Smooth muscle cell (in vitro differentiated cells): ENCODE data around the gene PRKAG2. TPM values are rescaled to one million over a fixed set of nuclear protein-coding genes. Genes with fewer than 3 reads are reported as not detected.

Experiments used
- DNase-seq: peaks from one replicate; lab custom pipeline; 2025; ENCODE audit not compliant: unreplicated experiment; lab: John Stamatoyannopoulos, UW
- H2AFZ ChIP-seq: fragments of 200-600 bp; sonication (generic); 2 replicates; pipeline ENCODE4 v1.6.0; 2016; ENCODE audit warnings: antibody characterized with exemption, low read depth, mild to moderate bottlenecking
- H3F3A ChIP-seq: fragments of 200-600 bp; sonication (generic); 2 replicates; pipeline ENCODE4 v1.6.0; 2017; ENCODE audit warnings: antibody characterized with exemption, low read depth
- H3K27ac ChIP-seq: fragments of 200-600 bp; sonication (generic); 2 replicates; pipeline ENCODE4 v1.5.1; 2016; ENCODE audit warnings: low read depth, mild to moderate bottlenecking
- H3K27me3 ChIP-seq: fragments of 200-600 bp; sonication (generic); 2 replicates; pipeline ENCODE4 v1.6.1; 2016; ENCODE audit warnings: low read depth, mild to moderate bottlenecking
- H3K36me3 ChIP-seq: fragments of 200-600 bp; sonication (generic); 2 replicates; pipeline ENCODE4 v1.5.1; 2016; ENCODE audit warnings: low read depth
- H3K4me1 ChIP-seq: fragments of 200-600 bp; sonication (generic); 2 replicates; pipeline ENCODE4 v1.5.1; 2016; ENCODE audit warnings: low read depth
- H3K4me2 ChIP-seq: fragments of 200-600 bp; sonication (generic); 2 replicates; pipeline ENCODE4 v1.6.0; 2016; ENCODE audit warnings: mild to moderate bottlenecking
- H3K4me3 ChIP-seq: fragments of 200-600 bp; sonication (generic); 2 replicates; pipeline ENCODE4 v1.5.1; 2016; ENCODE audit warnings: mild to moderate bottlenecking
- H3K79me2 ChIP-seq: fragments of 200-600 bp; sonication (generic); 2 replicates; pipeline ENCODE4 v1.6.0; 2016; ENCODE audit warnings: low read depth, mild to moderate bottlenecking
- H3K9ac ChIP-seq: fragments of 200-600 bp; sonication (generic); 2 replicates; pipeline ENCODE4 v1.6.0; 2016; ENCODE audit warnings: low read depth
- H3K9me3 ChIP-seq: fragments of 200-600 bp; sonication (generic); replicated peaks from 2 replicates; pipeline ENCODE4 v1.5.1; 2016; ENCODE audit warnings: low read depth
- H4K20me1 ChIP-seq: fragments of 200-600 bp; sonication (generic); 2 replicates; pipeline ENCODE4 v1.6.0; 2016; ENCODE audit warnings: low read depth
- CTCF ChIP-seq: fragments of 200-600 bp; sonication (generic); IDR thresholded peaks from 2 replicates; pipeline ENCODE4 v1.5.1; 2017; ENCODE audit warnings: borderline replicate concordance, mild to moderate bottlenecking, antibody characterized with exemption; ENCODE audit not compliant: insufficient read depth, poor library complexity, severe bottlenecking
- WGBS: methylation state at CpG from one replicate; pipeline ENCODE4 v1.1.7; 2016; ENCODE audit warnings: low lambda C conversion rate; 5-methylcytosine and 5-hydroxymethylcytosine counted together
- polyA plus RNA-seq: library from polyadenylated mRNA; unstranded; fragments of >200 nt; fragmentation: Nextera tagmentation; extraction: Ambion mirVana; gene quantifications from 2 replicates; pipeline ENCODE4 v1.2.1, GENCODE V29; 2016
- total RNA-seq: library from RNA; depleted of rRNA; stranded (reverse); fragments of >200 nt; gene quantifications from 2 replicates; pipeline ENCODE4 v1.2.3, GENCODE V29; 2014

The PRKAG2 gene
- total and polyA plus RNA-seq, 2 experiments from 2014 or later: 3.5 to 3.9 TPM

GRCh38 chr7:151780631-151781030 lies 96.3 kb downstream of the PRKAG2 start:
- H3K4me1 ChIP-seq: peaks cover 4% of the 10 kb centered on the region
- no peaks in the 10 kb centered on the region for H3K79me2 ChIP-seq
- no peaks in the 10 kb centered on the region for H4K20me1 ChIP-seq
- no peak overlapping the region for H3K9ac ChIP-seq
- H3K9me3 ChIP-seq: no peaks in the 10 kb centered on the region
- H3K27ac ChIP-seq: no peak overlapping the region
- no peak overlapping the region for H2AFZ ChIP-seq
- no peaks in the 10 kb centered on the region for H3F3A ChIP-seq
- H3K4me2 ChIP-seq: no peak overlapping the region
- no peak for DNase-seq
- H3K4me3 ChIP-seq: no peak overlapping the region
- whole genome bisulfite sequencing: 88% methylated on average over 3 of the region's 3 CpGs
- TF ChIP-seq CTCF: no peak
- no peaks in the 10 kb centered on the region for H3K36me3 ChIP-seq
- peaks cover 12% of the 10 kb centered on the region for H3K27me3 ChIP-seq

- no peak for TF ChIP-seq CTCF
- no peaks in the 10 kb centered on the region for H3K36me3 ChIP-seq
- no peak overlapping the region for H2AFZ ChIP-seq
- no peak overlapping the region for H3K4me3 ChIP-seq
- H3K9ac ChIP-seq: no peak overlapping the region
- no peaks in the 10 kb centered on the region for H3K79me2 ChIP-seq
- H3F3A ChIP-seq: no peaks in the 10 kb centered on the region
- H3K4me2 ChIP-seq: no peak overlapping the region
- peaks cover 4% of the 10 kb centered on the region for H3K4me1 ChIP-seq
- no peak overlapping the region for H3K27ac ChIP-seq
- H3K9me3 ChIP-seq: no peaks in the 10 kb centered on the region
- no peak for DNase-seq
- 95% methylated on average over 7 of the region's 7 CpGs for WGBS
- H3K27me3 ChIP-seq: peaks cover 12% of the 10 kb centered on the region
- H4K20me1 ChIP-seq: no peaks in the 10 kb centered on the region
These were observed 97.2 kb downstream of the PRKAG2 start for GRCh38 chr7:151779678-151780077.

- Histone ChIP-seq H3K36me3 (no peaks in the 10 kb centered on the region), H3F3A (no peaks in the 10 kb centered on the region), H3K9me3 (no peaks in the 10 kb centered on the region), H4K20me1 (no peaks in the 10 kb centered on the region), H3K4me1 (peaks cover 4% of the 10 kb centered on the region), H3K79me2 (no peaks in the 10 kb centered on the region), H3K27ac (no peak overlapping the region), H2AFZ (no peak overlapping the region), H3K4me2 (no peak overlapping the region), H3K9ac (no peak overlapping the region), H3K4me3 (no peak overlapping the region), H3K27me3 (peaks cover 12% of the 10 kb centered on the region)
- DNase-seq: no peak
- TF ChIP-seq CTCF: no peak
- WGBS: 93% methylated on average over 4 of the region's 6 CpGs
These were observed 97.7 kb downstream of the PRKAG2 start for GRCh38 chr7:151779255-151779654.

- no peak overlapping the region for H3K27ac ChIP-seq
- 93% methylated on average over 7 of the region's 7 CpGs for WGBS
- no peaks in the 10 kb centered on the region for H4K20me1 ChIP-seq
- no peaks in the 10 kb centered on the region for H3K9me3 ChIP-seq
- DNase-seq: no peak
- H2AFZ ChIP-seq: no peak overlapping the region
- H3K36me3 ChIP-seq: no peaks in the 10 kb centered on the region
- no peak overlapping the region for H3K4me3 ChIP-seq
- no peak for TF ChIP-seq CTCF
- H3K9ac ChIP-seq: no peak overlapping the region
- H3K4me1 ChIP-seq: peaks cover 2% of the 10 kb centered on the region
- no peaks in the 10 kb centered on the region for H3F3A ChIP-seq
- no peak overlapping the region for H3K4me2 ChIP-seq
- no peaks in the 10 kb centered on the region for H3K79me2 ChIP-seq
- peaks cover 16% of the 10 kb centered on the region for H3K27me3 ChIP-seq
These were observed 98.8 kb downstream of the PRKAG2 start for GRCh38 chr7:151777908-151778670.
